Frontal cortex (tissue), 4 donors: ENCODE data around the gene OR56A1. TPM values are rescaled to one million over a fixed set of nuclear protein-coding genes. Genes with fewer than 3 reads are reported as not detected.
A peak's percentile ranks its signal among the peaks of the same experiment; 100 is the strongest.
"Not testable (repeated sequence)": the region's sequence is repeated elsewhere in the genome, so short reads cannot be mapped to it uniquely, and the experiment has no call there.

Experiments used
- DNase-seq, 2 donors: peaks; one replicate each; pipeline ENCODE4 v3.0.0; 2012; ENCODE audit warnings: low spot score in 2 of 2
- FAIRE-seq: peaks from 2 replicates; lab custom pipeline; 2012; peaks lifted over from hg19 to GRCh38; lab: Jason Lieb, UNC
- total RNA-seq: library from RNA; depleted of rRNA; stranded (reverse); fragments of >200 nt; gene quantifications from one replicate; pipeline ENCODE4 v1.2.3, GENCODE V29; 2014
- donor health status: control.
- donor health status: control.
- donor health status: control.

Gene OR56A1
- total RNA-seq = under 0.01 TPM

GRCh38 chr11:6030708-6031405 is at the start of gene OR56A1:
OR56A1 (minus strand) TSS chr11:6030758; CDS start chr11:6027692, 3,066 bp downstream.
- no peak for FAIRE-seq

GRCh38 chr11:6079463-6079862 is 48.9 kb upstream of the OR56A1 start:
- DNase-seq (no peak), FAIRE-seq (no peak)

More at GRCh38 chr11:6030708-6031405, at the start of gene OR56A1:
- DNase-seq = no peak

GRCh38 chr11:6077723-6078122 is 47.2 kb upstream of the OR56A1 start:
- FAIRE-seq = no peak
- DNase-seq = no peak

DNA sequence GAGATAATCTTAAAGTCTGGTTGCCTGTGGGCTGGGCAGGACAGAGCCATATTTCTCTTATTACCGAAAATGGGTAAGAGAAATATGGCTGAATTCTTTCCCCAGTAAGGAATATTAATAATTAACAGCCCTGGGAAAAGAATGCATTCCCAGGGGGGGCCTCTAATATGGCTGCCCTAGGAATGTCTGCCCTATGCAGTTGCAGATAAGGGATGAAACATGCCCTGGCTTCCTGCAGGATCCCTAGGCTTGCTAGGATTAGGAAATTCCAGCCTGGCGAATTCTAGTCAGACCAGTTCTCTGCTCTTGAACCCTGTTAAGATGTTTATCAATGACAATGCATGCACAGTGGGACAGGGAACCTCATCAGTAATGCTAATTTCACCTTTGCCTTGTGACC is 45.9 kb upstream of the OR56A1 start:
- DNase-seq, FAIRE-seq: not testable (repeated sequence)

- FAIRE-seq (no peak), DNase-seq (peak in 1 of 2 donors; percentile 7)
Observed at GRCh38 chr11:6067502-6067901, 36.9 kb upstream of the OR56A1 start.

- FAIRE-seq = no peak
Observed at GRCh38 chr11:6062691-6063358, 32.3 kb upstream of the OR56A1 start.

DNA sequence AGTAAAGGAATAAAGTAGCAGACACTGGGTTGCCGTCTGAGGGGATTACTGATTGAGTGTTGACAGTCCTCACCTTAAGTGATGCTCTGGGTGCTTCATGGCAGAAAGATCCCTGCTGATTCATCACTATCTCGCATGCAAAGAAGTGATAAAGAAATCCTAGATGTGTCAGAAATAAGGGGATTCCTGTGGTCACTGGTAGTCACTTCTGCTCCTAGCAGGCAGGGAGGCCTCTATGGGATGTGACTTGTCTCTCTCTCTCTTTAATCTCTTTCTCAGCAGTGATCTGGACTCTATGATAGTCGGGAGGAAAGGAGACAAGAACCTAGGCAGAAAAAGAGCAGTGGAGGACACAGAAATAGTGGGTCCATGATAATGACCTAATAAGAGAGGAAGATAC is 30.9 kb upstream of the OR56A1 start:
- no peak for DNase-seq
- FAIRE-seq = no peak

More at GRCh38 chr11:6062691-6063358, 32.3 kb upstream of the OR56A1 start:
- no peak for DNase-seq

- FAIRE-seq (no peak), DNase-seq (no peak)
Observed at GRCh38 chr11:6057452-6057851, 26.9 kb upstream of the OR56A1 start.

DNA sequence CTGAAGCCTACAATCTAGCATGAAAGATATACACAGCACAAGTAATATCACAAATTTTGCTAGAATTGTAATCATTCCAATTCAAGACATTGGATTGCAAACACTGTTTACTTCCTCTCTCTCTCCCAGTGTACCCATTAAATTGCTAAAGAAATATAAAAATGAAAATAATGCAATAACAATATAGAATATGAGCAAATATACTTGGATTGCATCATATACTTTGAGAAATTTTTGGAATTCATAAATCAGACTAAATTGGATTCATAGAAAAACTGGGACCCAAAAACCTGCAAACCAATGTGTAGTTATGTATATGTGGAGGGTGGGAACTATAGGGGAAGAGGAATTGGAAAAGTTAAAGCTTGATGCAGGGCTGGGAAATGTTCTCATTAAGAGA is 25.0 kb upstream of the OR56A1 start:
- no peak for FAIRE-seq

DNA sequence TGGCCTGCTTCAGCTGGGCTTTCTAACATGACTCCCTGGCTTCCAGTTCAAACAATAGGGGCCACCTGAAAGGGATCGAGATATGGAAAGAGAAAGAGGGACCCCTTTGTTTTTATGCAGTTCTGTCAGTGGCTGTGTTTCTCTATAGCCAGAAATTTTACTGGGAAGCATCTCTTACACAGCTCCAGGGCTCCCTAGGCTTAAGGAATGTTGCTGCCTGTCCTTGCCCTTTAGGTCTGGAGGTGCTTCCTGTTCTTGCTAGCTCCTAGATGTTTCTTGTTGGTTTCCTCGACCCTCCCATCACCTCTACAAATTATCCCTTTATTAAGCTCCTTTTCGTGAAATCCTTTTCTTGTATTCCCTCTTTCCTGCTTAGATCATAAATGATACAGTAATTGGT is 21.8 kb upstream of the OR56A1 start:
- DNase-seq (no peak), FAIRE-seq (no peak)

More for the DNA sequence above, 25.0 kb upstream of the OR56A1 start:
- no peak for DNase-seq

DNA sequence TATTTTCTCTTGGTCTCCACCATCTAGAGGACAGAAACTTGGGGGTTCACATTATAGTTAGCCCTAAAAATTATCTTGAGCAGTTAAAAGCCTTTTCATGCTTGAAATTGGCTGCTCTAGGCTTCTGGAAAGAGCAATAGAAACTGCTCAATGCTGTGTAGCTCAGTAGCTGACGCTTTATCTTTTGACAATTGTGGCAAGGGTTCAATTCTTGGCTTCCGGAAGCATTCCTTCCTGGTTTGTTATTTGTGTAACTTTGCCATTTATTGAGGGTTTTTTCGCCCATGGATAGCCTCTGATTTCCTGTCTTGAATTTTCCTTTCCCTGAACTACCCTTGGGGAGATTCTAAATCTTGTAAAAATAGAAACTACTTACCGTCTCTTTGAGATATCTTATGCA is 10.3 kb upstream of the OR56A1 start:
- DNase-seq = no peak
- FAIRE-seq = no peak

GRCh38 chr11:6027501-6027900 is 3.1 kb downstream of the OR56A1 start:
- no peak for DNase-seq
- no peak for FAIRE-seq

DNA sequence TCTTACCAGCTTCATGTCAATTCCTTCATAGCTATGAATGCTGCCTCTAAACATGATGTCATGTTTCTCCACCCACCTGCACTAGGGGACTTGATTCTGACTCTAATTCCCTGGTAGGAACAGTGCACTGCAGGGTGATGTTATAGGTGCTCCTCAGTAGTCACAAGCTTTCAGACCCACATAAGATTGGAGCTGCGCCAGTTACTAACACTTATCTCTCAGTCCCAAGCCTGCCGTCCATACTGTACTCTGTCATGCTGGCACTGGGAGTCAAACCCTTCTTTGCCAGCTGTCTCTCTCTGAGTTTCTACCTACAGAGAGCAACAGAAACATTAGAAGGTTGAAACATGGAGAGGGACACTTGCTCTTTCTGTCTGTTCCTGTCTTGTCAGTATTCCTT is 5.5 kb downstream of the OR56A1 start:
- FAIRE-seq (no peak), DNase-seq (no peak)

DNA sequence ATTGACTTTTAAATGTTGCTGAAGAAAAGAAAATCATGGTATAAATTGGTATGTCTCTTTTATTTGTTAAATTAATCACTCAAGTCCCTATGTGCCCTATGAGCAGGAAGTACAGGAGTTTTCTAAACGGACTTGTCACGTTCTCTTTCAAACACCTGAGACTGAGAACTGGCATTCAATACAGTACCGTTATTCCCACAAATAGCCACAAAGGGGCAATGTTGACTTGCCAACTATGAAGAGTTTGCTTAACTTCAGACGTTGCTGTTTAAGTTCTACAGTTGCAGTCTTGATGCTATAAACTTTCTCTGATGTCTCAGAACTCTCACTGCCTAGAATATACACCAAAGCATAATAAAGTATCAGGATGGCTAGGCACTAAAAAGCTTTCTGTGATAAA is 7.6 kb downstream of the OR56A1 start:
- FAIRE-seq = no peak

GRCh38 chr11:6013042-6013441 is 17.5 kb downstream of the OR56A1 start:
- no peak for FAIRE-seq
- no peak for DNase-seq

More for the DNA sequence above, 7.6 kb downstream of the OR56A1 start:
- DNase-seq = peak in 1 of 2 donors; percentile 14

DNA sequence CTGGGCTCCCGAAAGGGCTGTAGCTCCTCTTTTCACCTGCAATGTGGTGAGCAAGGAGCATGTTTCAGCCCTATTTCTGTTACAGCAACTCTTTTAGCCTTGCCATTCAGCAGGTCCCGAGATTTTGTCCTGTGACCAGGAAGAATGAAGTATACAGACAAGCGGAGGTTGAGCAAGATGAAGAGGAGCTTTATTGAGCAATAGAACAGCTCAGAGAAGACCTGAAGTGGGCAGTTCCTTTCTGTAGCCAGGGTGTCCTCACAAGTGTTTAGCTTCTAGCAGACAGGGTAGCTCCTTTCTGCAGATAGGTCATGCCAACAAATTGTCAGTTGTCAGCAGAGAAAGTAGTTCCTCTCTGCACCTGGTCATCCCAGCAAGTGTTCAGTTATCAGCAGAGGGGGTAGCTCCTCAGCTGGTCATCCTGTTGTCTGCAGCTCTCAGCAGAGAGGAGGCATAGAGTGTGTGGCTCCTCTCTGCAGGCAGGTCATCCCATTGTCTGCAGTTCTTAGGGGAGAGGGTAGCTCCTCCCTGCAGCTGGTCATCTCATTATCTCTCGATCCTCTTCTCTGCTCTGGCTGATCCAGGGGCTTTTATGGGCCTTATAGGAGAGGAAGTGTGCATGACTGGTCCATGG is 18.4 kb downstream of the OR56A1 start:
- FAIRE-seq (no peak), DNase-seq (no peak)

DNA sequence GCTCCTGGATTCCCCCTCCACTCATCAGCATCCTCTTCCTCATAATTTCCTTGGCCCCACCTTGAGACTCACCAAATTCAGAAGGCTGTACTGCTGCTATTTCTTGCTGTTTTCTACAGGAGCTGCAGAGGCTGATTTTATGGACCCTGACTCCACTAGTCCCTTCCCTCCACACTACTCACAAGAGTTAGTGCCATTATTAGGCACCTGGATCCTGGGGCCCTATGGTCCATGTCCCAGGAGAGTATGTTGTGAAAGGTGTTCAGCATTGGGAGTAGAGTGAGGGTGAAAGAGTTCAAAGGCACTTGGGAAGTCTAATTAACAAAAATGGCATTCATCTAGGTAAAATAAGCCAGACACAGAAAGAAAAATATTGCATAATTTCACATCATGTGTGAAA is 23.7 kb downstream of the OR56A1 start, which contains the start of gene OR56A4:
Gene OR56A4, minus strand, starts transcription at position 101 of the 400 bp plus-strand sequence. CDS start 3,954 bp downstream, outside the sequence.
- FAIRE-seq = no peak
- no peak for DNase-seq

DNA sequence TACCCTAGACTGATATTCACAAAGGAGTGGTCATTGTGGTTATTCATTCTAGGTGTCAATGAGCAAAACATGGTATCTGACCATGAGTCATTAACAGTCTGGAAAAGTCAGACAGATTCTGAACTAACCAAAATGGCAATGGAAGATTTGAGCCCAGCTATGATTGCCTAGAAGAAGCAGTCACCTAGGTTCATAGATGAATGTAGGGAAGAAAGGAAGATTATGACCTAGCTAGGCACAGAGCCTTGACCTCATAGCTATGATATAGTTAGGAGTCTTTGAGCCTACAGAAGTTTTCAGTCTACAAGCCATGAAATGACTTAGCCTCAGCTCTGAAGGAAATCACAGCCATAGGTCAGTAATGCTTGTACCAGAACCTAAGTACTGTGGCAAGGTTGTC is 24.2 kb downstream of the OR56A1 start:
- DNase-seq = no peak
- FAIRE-seq = no peak

GRCh38 chr11:6002202-6002699 is 28.3 kb downstream of the OR56A1 start:
- FAIRE-seq = no peak
- DNase-seq = no peak

DNA sequence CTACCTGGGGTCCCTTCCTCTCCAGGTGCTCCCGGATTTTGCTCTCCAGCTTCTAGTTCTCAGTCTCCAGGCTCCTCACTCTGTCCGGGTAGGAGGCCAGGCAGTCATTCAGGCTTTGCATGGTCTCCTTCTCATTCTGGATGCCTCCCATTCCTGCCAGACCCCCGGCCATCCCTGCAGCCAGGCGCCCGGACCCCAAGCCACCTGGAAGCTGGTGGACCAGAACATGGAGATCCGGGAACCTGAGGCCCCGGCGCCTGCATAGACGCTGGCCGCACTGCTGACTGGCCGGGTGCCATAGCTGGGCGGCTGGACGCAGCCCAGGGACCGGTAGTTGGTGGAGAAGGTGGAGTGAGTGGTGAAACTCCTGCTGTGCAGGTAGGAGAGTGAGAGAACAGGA is 35.8 kb downstream of the OR56A1 start:
- DNase-seq (no peak), FAIRE-seq (no peak)
